Suppressor macrophage treated with lipopolysaccharide for 1 hour (primary cell): ENCODE results near the gene SPSB1.

Experiments
- DNase-seq, 3 donors: peaks; one replicate each; pipeline ENCODE4 v3.0.0-alpha.2; 2020 to 2022

SPSB1 gene

DNA sequence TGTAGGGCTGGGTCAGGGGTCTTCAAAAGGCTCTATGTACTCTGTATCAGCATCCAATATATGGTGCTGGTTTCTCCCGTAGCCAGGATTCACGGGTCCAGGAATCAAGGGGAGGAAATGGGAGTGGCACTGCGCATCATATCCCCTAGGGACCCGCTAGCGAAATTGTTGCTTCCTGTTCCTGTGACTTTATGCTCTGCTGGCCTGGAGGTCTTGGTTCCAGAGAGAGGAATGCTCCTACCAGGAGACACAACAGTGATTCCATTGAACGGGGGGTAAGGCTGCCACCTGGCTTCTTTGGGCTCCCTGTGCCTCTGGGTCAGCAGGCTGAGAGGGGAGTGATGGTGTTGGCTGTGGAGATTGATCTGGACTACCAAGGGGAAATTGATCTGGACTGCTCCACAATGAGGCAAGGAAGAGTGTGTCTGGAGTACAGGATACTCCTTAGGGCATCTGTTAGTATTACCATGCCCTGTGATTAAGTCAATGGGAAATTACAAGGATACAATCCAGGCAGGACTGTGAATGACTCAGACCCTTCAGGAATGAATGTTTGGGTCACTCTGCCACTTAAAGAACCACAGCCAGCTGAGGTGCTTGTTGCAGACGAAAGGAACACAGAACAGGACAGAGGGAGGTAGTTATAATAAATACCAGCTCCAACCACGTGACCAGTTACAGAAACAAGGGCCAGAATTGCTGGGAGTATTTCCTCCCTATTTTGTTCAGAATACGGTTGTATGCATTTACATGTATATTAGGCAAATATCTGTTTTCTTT lies 10.2 kb downstream of the SPSB1 start:
- DNase-seq: no peak

- no peak for DNase-seq
Measured at GRCh38 chr1:9303916-9304315, 11.2 kb downstream of the SPSB1 start.

GRCh38 chr1:9305216-9305615 lies 12.5 kb downstream of the SPSB1 start:
- no peak for DNase-seq

- no peak for DNase-seq
Measured at GRCh38 chr1:9306006-9306405, 13.3 kb downstream of the SPSB1 start.

GRCh38 chr1:9307303-9307702 lies 14.6 kb downstream of the SPSB1 start:
- no peak for DNase-seq

DNA sequence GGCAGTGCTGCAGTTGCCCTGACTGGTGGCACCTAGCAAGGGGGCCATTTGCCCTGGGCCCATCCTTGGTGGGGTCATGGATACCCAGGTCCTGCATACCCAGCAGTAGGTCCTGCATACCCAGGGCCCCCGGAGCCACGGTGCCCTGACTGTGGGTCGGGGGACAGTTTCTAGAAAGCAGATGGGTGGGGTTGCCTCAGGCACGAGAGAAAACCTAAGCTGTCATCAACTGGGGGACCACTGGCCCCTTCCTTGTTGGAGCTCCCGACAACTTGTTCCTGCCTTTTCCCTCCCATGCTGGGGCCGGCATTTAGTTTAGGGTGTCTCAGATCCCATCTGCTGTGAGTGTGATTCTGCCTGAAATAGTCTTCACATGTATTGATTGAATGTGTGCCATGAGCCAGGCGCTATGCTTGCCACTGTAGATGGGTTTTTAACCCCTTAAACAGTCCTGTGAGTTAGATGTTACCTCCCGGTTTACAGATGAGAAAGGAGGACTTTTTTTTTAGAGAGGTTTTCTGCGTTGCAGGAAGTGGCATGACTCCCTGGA lies 15.6 kb downstream of the SPSB1 start:
- no peak for DNase-seq

- DNase-seq: no peak
Measured at GRCh38 chr1:9309080-9309479, 16.4 kb downstream of the SPSB1 start.

GRCh38 chr1:9309991-9310390 lies 17.3 kb downstream of the SPSB1 start:
- DNase-seq: no peak

GRCh38 chr1:9311029-9311428 lies 18.3 kb downstream of the SPSB1 start:
- no peak for DNase-seq

DNA sequence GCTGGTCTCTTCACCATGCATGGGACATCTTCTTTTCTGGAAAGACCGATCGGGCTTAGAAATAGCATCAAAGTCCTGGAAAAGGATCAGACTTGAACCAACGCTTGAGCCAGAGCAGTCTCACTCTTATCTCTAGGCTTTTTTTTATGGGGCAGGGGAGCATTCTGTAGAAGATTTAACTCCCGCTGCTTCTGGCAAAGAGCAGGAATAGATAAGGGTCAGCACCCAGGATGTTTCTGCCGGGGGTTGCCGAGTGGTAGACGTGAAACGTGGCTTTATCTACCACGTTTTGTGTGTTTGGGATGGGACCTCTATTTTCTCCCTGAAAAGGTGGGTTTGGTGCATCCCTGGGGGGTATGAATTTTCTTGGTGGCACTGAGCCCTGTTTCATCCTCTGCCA lies 18.8 kb downstream of the SPSB1 start:
- no peak for DNase-seq

- no peak for DNase-seq
Measured at GRCh38 chr1:9312168-9312720, 19.6 kb downstream of the SPSB1 start.

- no peak for DNase-seq
Measured at GRCh38 chr1:9313576-9313975, 20.9 kb downstream of the SPSB1 start.

DNA sequence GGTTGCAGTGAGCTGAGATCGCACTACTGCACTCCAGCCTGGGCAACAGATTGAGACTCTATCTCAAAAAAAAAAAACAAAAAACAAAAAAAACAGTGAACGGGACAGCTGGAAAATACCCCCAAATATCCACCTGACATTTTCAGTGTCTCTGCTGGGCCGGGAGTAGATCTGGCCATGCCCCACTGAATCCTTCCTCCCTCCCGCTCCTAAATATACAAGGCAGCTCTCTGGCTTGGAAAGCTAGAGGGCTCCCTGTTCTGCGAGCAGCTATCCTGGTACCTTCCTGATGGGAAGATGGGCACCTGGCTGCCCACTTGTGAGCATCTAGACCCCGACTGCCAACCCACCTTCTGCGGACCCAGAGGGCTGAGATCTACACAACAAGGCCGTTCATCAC lies 21.4 kb downstream of the SPSB1 start:
- no peak for DNase-seq

GRCh38 chr1:9314711-9315379 lies 22.2 kb downstream of the SPSB1 start:
- DNase-seq: no peak

DNA sequence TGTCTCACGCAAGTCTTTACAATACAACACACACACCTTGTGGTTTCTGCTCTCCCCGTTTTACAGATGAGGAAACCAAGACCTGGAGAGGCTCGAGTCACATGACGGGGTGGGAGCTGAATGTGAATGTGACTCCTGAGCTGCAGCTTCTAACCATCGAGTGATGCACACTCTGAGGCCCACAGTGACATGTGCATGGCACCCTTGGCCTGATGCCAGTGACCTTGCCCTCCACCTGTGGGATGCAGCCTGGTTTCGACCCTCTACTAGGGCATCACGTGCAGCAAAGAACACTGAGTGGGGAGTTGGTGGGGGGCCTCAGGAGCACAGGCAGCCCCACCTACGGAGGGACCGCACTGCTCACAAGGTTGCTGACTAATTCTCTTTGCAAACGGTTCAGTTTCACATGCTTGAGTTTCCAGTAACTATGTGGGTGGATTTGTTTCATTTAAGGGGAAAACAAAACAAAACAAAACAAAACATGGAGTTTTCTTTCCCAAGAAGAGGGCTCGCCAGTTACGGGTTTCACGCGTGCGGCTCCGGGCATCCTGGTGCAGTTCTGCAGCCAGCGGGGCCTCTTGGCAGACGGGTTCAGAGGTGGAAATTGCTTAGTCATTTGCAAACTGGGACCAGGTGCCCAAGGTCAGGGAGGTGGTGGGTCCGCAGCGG lies 22.9 kb downstream of the SPSB1 start:
- DNase-seq: peak; percentile 71 to 91 (median 76)

DNA sequence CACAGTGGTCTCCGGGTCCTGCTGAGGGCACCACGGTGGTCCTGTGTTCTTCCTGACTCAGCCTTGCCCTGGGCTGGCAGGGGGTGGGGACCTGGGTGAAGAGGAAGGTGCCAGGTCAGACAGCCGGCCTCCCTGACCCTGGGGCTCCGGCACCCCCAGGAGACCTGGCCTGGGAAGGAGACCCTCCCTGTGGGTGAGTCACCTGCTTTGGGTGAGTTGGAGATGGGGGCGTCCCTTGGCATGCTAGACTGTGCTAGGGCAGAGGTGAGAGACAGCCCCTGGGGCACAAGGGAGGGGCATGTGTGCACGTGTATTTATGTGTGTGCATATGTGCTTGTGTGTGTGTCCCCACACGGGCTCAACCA lies 23.4 kb downstream of the SPSB1 start:
- no peak for DNase-seq

DNA sequence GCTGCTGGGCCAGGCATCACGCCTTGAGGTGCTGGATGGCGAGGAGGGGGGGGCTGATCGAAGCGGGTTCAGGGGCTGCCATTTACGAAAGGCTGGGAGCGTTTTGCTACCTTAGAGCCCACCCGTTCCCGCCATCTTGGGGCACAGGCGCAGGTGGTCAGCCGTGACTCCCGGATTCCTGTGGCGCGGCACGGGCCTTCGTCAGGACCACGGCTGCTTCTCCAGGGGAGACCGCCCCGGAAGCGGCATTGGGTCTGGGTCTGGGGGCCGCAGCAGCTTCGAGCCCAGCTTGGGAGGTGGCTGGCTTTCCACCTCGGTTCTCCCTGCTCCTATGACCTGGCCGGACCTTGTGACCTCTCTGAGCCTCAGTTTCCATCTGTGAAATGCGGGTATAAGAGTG lies 23.8 kb downstream of the SPSB1 start:
- no peak for DNase-seq

DNA sequence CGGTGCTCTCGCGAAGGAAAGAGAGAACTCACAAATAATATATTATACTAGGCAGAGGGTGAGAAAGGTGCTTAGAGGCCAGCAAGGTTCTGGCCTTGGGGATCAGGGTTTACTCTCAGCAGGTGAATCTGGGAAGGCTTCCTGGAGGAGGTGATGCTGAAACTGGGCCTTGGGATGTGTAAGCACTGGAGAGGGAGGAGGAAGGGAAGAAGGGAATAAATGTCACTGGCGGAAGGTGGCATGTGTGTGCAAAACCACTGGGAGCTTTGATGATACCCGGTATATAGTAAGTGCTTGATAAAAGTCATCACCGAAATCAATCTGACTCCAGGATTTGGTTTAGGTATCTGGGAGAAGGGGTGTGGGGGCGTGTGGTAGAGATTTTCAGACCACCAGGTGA lies 24.4 kb downstream of the SPSB1 start:
- DNase-seq: no peak

GRCh38 chr1:9317591-9318417 lies 25.1 kb downstream of the SPSB1 start:
- DNase-seq: no peak

DNA sequence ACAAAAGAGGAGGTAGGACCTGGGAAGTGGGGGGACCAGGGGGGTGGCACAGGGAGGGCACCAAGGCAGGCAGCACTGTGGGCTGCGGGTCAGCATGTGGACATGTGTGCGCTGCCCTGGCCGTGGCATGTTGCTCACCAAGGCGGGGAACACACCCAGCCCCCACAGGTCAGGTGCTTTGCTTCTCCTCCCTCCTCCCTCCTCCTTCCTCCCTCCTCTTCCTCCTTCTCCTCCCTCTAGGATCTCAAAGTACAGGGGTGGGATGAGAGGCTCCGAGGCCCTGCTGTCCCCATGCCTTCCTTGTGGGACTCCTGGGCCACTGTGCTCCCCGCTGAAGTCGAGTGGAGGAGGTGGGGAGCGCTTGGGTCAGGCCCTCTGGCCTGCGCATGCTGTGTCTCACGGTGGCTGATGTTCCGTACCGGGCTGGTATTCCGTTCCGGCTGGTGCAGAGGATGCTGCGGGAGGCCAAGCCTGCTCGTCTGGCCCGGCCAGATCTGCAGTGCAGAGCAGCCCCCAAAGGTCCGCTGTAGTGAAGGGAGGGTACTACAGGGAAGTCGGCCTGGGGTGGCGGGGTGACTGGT lies 26.6 kb downstream of the SPSB1 start:
- no peak for DNase-seq

DNA sequence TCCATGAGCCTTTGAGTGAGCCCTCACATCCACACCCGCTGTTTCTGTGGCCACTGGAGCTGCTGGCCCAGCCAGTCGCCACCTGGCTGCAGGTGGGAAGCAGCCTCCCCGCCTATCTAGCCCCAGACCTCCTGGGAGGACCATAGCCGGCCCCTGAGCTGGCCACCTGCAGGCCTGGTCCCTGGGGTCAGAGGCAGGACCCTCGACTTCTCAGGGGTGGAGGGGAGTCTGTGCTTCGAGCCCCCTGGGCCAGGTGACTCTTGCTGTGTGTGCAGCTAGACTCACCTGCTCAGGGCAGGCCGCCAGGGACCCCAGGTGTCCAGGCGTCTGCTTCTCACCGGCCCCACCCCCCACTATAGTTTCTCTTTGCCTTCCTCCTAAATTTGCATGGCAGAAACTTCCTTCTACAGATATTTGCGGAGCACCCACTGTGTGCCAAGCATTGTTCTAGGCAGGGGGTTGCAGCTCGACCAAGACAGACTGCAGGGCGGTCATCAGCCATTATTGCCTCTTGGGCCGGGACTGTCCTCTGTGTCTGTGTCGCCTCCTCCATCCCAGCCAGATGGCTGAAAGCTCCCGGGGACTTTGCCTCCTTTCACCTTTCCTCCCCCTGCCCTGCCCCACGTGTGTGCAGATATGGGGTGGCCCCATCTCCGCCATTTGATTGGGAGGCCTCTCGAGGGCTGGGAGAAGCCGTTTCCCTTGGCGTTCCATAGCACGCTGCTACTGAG lies 27.3 kb downstream of the SPSB1 start:
- no peak for DNase-seq
